D721Med (cell line): Measurements from ENCODE around the gene DET1.

Source experiments
- DNase-seq: peaks from one replicate; pipeline ENCODE4 v3.0.0; 2011; ENCODE audit warnings: low spot score; ENCODE audit not compliant: insufficient read length
- FAIRE-seq: peaks from 2 replicates; lab custom pipeline; 2011; peaks lifted over from hg19 to GRCh38; lab: Jason Lieb, UNC
- CTCF ChIP-seq: IDR thresholded peaks from 2 replicates; pipeline ENCODE4 v1.5.1; 2012; ENCODE audit warnings: mild to moderate bottlenecking, control low read depth; ENCODE audit not compliant: insufficient read depth; ENCODE audit errors: missing control alignments

Gene DET1

GRCh38 chr15:88546248-88547129, at the start of gene DET1:
Gene DET1, minus strand, starts transcription at chr15:88546681. Its CDS starts 14,976 bp downstream, at chr15:88531705.
- TF ChIP-seq CTCF, result peak; percentile 89
- no peak for FAIRE-seq
- peak; percentile 53 for DNase-seq

- DNase-seq (no peak), FAIRE-seq (peak; percentile 68)
- TF ChIP-seq CTCF, result no peak
Observed at GRCh38 chr15:88591384-88591783, 44.9 kb upstream of the DET1 start.

GRCh38 chr15:88590759-88591158, 44.3 kb upstream of the DET1 start:
- FAIRE-seq, result no peak
- DNase-seq, result no peak
- TF ChIP-seq CTCF, result no peak

GRCh38 chr15:88586401-88587162, 40.1 kb upstream of the DET1 start:
- DNase-seq, result no peak
- FAIRE-seq, result no peak
- TF ChIP-seq CTCF, result no peak

GRCh38 chr15:88580532-88580931, 34.1 kb upstream of the DET1 start:
- FAIRE-seq (no peak), DNase-seq (no peak)
- no peak for TF ChIP-seq CTCF

- no peak for DNase-seq
- TF ChIP-seq CTCF, result no peak
- no peak for FAIRE-seq
Observed at GRCh38 chr15:88579322-88579721, 32.8 kb upstream of the DET1 start.
